IPS-NIHi11 (cell line): ENCODE measurements around the gene ARHGAP33.
A peak's percentile ranks its signal among the peaks of the same experiment; 100 is the strongest.

Source experiments
- DNase-seq: peaks from one replicate; pipeline ENCODE4 v3.0.0; 2012; ENCODE audit warnings: mixed read lengths, low spot score

ARHGAP33 gene, protein sequence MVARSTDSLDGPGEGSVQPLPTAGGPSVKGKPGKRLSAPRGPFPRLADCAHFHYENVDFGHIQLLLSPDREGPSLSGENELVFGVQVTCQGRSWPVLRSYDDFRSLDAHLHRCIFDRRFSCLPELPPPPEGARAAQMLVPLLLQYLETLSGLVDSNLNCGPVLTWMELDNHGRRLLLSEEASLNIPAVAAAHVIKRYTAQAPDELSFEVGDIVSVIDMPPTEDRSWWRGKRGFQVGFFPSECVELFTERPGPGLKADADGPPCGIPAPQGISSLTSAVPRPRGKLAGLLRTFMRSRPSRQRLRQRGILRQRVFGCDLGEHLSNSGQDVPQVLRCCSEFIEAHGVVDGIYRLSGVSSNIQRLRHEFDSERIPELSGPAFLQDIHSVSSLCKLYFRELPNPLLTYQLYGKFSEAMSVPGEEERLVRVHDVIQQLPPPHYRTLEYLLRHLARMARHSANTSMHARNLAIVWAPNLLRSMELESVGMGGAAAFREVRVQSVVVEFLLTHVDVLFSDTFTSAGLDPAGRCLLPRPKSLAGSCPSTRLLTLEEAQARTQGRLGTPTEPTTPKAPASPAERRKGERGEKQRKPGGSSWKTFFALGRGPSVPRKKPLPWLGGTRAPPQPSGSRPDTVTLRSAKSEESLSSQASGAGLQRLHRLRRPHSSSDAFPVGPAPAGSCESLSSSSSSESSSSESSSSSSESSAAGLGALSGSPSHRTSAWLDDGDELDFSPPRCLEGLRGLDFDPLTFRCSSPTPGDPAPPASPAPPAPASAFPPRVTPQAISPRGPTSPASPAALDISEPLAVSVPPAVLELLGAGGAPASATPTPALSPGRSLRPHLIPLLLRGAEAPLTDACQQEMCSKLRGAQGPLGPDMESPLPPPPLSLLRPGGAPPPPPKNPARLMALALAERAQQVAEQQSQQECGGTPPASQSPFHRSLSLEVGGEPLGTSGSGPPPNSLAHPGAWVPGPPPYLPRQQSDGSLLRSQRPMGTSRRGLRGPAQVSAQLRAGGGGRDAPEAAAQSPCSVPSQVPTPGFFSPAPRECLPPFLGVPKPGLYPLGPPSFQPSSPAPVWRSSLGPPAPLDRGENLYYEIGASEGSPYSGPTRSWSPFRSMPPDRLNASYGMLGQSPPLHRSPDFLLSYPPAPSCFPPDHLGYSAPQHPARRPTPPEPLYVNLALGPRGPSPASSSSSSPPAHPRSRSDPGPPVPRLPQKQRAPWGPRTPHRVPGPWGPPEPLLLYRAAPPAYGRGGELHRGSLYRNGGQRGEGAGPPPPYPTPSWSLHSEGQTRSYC

DNA sequence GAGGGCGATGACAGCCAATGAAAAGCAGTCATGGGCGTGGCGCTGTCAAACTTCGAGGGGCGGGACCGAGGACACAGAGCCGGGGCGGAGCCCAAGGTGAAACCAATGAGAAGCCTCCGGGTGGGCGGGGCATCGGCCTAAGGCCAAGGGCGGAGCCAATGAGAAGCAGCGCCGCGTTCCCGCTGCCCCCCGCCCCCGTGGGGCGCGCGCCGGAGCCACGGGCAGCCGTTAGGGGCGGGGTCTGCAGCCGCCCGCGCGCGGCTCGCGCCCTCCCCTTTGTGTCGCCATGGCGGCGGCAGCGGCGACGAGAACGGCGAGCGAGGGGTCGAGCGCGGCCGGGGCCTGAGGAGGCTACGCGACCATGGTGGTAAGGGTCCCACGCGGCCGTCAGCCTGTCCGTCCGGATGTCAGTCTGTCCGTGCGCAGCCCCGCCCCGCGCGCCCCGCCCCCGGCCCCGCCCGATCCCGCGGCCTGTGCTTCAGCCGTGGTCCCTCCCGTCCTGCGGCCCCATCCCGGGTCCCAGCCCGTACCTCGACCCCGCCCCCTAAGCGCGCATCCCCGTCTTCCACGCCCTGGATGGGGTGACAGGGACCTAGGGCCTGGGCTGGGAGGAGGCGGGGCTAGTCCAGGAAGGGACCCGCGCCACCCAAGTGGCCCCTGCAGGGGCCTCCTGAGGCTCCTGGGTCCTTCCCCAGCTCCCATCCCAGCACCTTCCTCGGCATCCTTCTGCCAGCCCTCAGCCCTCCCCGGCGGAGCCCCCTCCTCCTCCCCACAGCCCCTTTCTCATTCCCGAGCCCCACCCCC, at the start of gene ARHGAP33:
ARHGAP33 (plus strand) TSS at position 267 of the 804 bp plus-strand sequence; CDS start at position 362, 95 bp downstream.
- peak; percentile 97 for DNase-seq

DNA sequence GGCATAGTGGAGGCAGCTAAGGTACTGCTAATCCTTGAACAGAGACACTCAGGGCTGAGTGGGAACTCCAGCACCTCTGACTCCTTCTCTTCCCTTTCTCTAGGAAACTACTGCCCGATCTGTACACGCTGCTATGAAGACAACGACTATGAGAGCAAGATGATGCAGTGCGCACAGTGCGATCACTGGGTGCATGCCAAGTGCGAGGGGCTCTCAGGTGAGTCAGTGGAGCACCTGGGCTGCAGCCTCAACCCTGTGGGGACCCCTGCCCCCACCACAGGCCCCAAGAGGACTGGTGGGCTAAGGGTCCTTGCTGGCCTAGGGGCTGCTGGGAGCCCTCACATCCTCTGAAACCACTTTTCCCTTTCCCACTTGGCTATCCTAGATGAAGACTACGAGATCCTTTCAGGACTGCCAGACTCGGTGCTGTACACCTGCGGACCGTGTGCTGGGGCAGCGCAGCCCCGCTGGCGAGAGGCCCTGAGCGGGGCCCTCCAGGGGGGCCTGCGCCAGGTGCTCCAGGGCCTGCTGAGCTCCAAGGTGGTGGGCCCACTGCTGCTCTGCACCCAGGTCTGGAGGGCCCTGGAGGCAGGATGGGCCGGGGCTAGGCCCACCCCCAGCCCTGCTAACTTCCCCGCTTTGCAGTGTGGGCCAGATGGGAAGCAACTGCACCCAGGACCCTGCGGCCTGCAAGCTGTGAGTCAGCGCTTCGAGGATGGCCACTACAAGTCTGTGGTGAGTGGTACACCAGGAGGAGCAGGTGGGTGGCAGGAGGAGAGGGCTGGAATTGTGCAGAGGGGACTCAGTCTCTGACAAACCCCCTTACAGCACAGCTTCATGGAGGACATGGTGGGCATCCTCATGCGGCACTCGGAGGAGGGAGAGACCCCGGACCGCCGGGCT, 48.1 kb upstream of the ARHGAP33 start:
- DNase-seq: peak; percentile 8

DNA sequence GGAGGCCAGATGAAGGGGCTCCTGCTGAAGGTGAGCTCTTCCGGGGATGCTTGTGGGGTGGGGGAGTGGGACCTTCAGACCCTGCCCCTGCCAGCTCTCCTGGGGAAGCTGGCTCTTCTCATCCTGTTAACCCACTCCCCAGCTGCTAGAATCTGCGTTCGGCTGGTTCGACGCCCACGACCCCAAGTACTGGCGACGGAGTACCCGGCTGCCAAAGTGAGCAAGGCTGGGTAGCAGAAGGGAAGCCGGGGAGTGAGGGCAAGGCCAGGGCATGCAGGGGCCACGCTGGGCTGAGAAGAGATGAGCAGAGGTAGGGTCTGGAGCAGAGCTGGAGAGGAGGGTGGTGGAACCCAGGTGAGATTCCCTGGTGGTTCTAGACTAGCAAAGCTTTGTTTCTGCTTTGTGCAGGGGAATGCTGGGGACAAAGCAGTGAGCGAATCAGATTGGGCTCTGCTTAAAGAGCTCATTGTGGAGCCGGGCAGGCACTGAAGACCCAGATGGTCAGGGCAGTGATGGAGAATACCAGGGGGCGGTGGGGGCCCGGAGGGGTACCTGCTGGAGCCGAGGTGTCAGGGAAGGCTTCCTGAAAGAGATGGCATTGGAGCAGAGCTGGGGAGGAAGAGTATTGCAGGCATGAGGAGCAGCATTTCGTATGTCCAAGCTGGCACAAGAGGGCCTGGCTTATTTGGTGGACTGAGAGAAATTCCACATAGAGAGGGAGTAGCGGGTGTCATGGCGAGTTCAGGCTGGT, 47.2 kb upstream of the ARHGAP33 start:
- DNase-seq: peak; percentile 8

DNA sequence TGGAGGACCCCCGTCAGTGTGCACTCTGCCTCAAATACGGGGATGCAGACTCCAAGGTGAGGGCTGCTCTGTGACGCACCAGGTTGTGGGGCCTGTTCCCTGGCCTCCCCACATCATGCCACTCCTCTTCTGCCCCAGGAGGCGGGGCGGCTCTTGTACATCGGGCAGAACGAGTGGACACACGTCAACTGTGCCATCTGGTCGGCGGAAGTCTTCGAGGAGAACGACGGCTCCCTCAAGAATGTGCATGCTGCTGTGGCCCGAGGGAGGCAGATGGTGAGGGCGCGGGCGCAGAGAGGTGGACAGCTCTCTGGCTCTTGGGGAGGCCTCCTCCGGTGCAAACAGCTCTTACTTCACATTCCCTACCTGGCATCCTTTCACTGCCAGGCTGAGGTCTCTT, 46.3 kb upstream of the ARHGAP33 start:
- peak; percentile 3 for DNase-seq

DNA sequence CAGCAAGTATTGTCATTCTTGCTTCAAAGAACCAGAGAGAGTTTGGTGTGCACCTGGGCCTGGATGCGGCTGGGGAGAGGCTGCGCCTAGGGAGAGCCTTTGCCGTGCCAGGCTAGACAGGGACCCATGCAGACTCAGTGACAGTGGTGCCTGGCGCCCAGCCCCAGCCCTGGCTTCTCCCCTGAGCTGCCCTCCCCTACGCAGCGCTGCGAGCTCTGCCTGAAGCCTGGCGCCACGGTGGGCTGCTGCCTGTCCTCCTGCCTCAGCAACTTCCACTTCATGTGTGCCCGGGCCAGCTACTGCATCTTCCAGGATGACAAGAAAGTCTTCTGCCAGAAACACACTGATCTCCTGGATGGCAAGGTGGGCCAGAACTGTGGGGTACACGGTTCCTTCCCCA, 45.6 kb upstream of the ARHGAP33 start:
- peak; percentile 3 for DNase-seq

DNA sequence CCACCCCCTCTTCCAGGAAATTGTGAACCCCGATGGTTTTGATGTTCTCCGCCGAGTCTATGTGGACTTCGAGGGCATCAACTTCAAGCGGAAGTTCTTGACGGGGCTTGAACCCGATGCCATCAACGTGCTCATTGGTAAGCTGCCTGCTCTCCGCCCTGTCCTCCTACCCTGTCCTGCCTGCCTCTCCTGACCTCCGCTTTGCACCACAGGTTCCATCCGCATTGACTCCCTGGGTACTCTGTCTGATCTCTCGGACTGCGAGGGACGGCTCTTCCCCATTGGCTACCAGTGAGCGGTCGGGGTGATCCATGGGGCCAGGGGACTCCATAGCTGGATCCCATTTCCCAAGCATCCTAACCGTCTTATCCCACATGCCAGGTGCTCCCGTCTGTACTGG, 45.0 kb upstream of the ARHGAP33 start:
- no peak for DNase-seq

DNA sequence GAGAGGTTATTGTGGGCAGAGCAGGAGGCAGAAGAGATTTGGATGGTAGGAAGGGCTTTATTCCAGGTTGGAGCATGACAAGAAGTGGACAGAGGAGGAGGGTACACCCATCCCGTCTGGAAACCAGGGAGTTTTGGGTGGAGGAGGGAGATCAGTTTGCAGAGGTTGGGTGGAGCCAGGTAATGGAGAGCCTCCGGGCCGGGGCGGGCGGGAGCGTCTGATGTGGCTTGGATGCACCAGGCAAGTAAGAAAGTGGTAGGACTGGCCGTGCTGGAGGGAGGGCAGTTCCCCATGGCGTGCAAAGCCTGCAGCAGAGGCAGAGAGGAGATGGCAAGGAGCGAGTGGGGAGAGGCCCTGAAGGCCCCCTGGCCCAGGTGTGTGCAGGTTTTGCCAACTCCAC, 44.0 kb upstream of the ARHGAP33 start:
- peak; percentile 1 for DNase-seq

DNA sequence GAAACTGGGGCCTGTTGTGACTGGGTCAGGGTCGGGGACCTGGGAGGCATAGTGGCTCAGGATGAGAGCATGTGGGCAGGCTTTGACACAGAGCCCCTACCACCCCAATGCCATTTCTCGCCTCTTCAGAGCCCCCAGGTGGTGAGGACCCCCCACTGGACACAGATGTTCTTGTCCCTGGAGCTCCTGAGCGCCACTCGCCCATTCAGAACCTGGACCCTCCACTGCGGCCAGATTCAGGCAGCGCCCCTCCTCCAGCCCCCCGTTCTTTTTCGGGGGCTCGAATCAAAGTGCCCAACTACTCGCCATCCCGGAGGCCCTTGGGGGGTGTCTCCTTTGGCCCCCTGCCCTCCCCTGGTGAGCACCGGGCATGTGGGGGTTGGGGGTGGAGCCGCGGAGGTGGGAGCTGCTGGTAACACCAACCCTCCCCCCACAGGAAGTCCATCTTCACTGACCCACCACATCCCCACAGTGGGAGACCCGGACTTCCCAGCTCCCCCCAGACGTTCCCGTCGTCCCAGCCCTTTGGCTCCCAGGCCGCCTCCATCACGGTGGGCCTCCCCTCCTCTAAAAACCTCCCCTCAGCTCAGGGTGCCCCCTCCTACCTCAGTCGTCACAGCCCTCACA, 43.5 kb upstream of the ARHGAP33 start:
- peak; percentile 15 for DNase-seq

DNA sequence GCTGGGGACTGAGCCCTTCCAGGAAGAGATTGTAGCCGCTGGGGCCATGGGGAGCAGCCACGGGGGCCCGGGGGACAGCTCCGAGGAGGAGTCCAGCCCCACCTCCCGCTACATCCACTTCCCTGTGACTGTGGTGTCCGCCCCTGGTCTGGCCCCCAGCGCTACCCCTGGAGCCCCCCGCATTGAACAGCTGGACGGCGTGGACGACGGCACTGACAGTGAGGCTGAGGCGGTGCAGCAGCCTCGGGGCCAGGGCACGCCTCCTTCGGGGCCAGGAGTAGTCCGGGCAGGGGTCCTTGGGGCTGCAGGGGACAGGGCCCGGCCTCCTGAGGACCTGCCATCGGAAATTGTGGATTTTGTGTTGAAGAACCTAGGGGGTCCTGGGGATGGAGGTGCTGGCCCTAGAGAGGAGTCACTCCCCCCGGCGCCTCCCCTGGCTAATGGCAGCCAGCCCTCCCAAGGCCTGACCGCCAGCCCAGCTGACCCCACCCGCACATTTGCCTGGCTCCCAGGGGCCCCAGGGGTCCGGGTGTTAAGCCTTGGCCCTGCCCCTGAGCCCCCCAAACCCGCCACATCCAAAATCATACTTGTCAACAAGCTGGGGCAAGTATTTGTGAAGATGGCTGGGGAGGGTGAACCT, 42.7 kb upstream of the ARHGAP33 start:
- DNase-seq: peak; percentile 17

DNA sequence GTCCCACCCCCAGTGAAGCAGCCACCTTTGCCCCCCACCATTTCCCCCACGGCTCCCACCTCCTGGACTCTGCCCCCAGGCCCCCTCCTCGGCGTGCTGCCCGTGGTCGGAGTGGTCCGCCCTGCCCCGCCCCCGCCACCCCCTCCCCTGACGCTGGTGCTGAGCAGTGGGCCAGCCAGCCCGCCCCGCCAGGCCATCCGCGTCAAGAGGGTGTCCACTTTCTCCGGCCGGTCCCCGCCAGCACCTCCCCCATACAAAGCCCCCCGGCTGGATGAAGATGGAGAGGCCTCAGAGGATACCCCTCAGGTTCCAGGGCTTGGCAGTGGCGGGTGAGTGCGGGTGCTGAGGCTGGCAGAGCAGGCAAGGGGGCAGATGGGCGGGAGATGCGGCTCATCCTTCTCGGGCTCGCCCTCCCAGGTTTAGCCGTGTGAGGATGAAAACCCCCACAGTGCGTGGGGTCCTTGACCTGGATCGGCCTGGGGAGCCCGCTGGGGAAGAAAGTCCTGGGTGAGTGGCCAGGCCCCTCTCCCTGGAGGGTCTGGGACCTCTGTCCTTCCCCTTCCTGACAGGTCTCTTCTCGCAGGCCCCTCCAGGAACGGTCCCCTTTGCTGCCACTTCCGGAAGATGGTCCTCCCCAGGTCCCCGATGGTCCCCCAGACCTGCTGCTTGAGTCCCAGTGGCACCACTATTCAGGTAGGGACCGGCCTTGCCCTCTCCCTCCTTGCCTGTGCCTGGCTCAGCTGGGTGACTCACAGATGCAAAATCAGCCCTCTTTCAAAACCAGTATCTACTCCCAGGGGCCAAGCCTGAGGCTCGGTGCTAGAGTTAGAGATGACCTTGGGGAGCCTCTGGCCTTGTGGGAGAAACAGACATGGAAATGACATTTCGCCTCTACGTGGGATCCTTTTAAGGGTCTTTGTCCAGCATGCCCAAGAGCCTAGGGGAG, 41.9 kb upstream of the ARHGAP33 start:
- peak; percentile 11 for DNase-seq

DNA sequence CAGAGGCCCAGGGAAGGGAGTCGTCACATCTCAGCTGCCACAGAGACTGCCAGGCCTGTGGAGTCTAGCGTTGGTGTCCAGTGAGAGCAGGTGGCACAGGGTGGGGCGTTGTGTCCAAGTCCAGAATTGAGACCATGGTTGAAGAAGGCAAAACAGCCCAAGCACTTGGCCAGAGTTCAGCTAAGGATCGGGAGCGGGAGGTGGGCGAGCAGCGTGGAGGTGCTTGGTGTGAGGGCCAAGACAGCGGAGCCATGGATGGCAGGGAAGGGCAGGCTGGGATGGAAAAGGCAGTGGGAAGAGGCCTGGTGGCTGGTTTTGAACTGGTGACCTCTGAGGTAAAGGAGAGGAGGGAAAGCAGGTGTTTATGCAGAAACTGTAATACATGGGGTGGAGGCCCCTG, 41.1 kb upstream of the ARHGAP33 start:
- peak; percentile 1 for DNase-seq

DNA sequence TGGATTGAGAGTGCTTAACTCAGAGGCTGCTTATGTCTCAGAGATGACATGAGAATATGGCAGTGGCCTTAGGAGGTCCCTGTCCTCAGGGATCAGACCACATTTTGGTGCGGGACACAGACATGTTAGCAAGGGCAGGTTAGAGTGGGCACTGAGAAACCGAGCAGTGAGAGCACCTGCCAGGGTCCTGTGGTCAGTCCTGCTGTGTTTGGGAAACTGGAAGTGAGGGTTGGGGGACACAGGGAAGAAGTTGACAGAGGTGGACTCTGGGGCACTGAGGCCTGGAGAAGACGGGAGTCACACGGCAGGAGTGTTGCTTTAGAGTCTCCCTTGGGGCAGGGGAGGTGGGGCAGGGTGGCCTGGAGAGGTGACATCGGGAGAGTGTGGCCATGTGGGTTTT, 40.5 kb upstream of the ARHGAP33 start:
- DNase-seq: no peak

DNA sequence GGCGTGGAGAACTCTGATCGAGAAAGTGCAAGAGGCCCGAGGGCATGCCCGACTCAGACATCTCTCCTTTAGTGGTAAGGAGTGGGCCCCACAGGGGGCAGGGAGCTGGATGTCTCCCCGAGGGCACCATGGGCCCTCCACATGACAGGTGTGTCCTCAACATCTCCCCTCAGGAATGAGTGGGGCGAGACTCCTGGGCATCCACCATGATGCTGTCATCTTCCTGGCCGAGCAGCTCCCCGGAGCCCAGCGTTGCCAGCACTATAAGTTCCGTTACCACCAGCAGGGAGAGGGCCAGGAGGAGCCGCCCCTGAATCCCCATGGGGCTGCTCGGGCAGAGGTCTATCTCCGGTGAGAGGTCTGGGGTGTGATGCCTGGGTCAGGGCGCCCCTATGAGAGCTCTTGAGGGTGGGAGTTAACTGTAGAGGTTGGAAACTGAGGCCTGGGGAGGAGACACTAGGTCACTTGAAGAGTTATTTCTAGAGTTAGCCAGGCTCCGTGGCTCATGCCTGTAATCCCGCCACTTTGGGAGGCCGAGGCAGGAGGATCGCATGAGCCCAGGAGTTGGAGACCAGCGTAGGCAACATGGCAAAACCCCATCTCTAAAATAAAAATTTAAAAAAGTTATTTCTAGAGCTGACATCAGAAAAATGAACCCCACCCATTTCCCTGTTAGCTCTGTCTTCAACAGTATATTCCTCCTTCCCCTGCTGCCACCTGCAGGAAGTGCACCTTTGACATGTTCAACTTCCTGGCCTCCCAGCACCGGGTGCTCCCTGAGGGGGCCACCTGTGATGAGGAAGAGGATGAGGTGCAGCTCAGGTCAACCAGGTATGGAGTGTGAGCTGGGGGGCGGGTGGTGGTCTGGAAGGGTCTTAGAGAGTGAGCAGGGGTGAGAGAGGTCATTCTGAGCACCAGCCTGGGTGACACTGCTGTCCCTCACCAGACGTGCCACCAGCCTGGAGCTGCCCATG, 38.2 kb upstream of the ARHGAP33 start:
- DNase-seq: peak; percentile 14

DNA sequence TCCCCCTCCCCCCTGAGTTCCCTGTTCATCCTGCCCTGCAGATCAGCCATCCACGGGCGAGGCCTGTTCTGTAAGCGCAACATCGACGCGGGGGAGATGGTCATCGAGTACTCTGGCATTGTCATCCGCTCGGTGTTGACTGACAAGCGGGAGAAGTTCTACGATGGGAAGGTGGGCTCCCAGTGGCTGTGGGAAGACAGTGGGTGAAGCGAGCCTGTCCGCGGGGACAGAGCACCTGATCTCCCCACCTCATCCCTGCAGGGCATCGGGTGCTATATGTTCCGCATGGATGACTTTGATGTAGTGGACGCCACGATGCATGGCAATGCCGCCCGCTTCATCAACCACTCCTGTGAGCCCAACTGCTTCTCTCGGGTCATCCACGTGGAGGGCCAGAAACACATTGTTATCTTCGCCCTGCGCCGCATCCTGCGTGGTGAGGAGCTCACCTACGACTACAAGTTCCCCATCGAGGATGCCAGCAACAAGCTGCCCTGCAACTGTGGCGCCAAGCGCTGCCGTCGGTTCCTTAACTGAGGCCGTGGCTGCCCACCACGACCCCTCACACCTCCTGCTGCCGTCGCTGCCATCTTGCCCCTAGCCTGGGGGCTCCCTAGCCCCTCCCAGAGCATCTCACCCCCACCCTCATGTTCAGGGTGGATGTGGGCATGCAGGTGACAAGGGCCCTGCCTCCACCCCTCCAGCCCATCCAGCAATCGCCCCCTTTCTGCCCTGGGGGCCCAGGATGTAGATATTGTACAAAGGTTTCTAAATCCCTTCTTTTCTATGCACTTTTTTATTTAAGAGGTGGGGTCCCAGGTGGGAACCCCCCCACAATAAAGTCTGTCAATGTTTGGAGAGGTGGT, 37.1 kb upstream of the ARHGAP33 start:
- peak; percentile 5 for DNase-seq

DNA sequence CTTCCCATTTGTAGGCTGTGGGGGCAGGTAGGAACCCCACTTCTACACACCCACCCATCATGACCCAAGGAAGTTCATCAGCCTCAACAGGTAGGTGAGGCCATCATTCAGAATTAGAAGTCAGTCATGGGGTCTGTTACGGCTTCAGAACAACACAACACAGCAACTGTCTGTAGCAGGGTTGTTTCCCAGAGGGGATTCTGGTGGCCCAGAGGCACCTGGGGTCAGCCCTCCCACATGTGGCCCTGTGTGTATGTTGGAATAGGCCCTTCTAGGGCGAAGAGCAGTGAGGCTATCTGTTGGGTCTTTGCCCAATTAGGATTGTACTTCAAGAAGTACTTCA, 36.5 kb upstream of the ARHGAP33 start:
- DNase-seq: no peak
